Body of pancreas (tissue), 4 donors: Measurements from ENCODE around the gene NPTXR.

Experiments used
- POLR2A ChIP-seq, 3 donors: fragments of 450-650 bp; IDR thresholded peaks; one replicate each; pipeline ENCODE4 v1.6.1; 2016; ENCODE audit warnings: antibody characterized with exemption in 3 of 3, mild to moderate bottlenecking in 2 of 3
- TF ChIP-seq, protein P1 (sequence below), 7 experiments: fragments of 450-650 bp in 4 of 7; fragments of 200-600 bp in 3 of 7; sonication (generic) in 3 of 7; IDR thresholded peaks; one replicate each; pipeline ENCODE4 v1.5.1; 2016 to 2019; ENCODE audit warnings: antibody characterized with exemption in 7 of 7

- TF ChIP-seq, protein P1, sequence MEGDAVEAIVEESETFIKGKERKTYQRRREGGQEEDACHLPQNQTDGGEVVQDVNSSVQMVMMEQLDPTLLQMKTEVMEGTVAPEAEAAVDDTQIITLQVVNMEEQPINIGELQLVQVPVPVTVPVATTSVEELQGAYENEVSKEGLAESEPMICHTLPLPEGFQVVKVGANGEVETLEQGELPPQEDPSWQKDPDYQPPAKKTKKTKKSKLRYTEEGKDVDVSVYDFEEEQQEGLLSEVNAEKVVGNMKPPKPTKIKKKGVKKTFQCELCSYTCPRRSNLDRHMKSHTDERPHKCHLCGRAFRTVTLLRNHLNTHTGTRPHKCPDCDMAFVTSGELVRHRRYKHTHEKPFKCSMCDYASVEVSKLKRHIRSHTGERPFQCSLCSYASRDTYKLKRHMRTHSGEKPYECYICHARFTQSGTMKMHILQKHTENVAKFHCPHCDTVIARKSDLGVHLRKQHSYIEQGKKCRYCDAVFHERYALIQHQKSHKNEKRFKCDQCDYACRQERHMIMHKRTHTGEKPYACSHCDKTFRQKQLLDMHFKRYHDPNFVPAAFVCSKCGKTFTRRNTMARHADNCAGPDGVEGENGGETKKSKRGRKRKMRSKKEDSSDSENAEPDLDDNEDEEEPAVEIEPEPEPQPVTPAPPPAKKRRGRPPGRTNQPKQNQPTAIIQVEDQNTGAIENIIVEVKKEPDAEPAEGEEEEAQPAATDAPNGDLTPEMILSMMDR (IDR thresholded peaks at IDR 0.05), result no peak
- TF ChIP-seq POLR2A (IDR thresholded peaks at IDR 0.05), result no peak
Measured at GRCh38 chr22:38881997-38882879, 38.4 kb upstream of the NPTXR start.
